Muscle layer of duodenum (tissue), 2 donors: Measurements from ENCODE around the gene CNBP.
A peak's percentile ranks its signal among the peaks of the same experiment; 100 is the strongest.
"Not testable (repeated sequence)": the region's sequence is repeated elsewhere in the genome, so short reads cannot be mapped to it uniquely, and the experiment has no call there.

Experiments used
- H3K27ac ChIP-seq: one replicate; pipeline ENCODE4 v1.7.0; 2013; ENCODE audit warnings: mild to moderate bottlenecking, low read length
- H3K27me3 ChIP-seq: one replicate; pipeline ENCODE4 v1.7.0; 2013; ENCODE audit warnings: low read depth, mild to moderate bottlenecking, control low read depth, low read length
- H3K36me3 ChIP-seq, 2 donors: one replicate each; pipeline ENCODE4 v1.7.0; 2013; ENCODE audit warnings: low read length in 2 of 2, control low read depth in 1 of 2, mild to moderate bottlenecking in 1 of 2; ENCODE audit not compliant: insufficient read depth in 2 of 2, control insufficient read depth in 1 of 2
- H3K4me1 ChIP-seq, 2 donors: one replicate each; pipeline ENCODE4 v1.7.0; 2013; ENCODE audit warnings: low read length in 2 of 2, mild to moderate bottlenecking in 2 of 2, control low read depth in 1 of 2, moderate library complexity in 1 of 2; ENCODE audit not compliant: insufficient read depth in 2 of 2, control insufficient read depth in 1 of 2
- H3K4me3 ChIP-seq, 2 donors: one replicate each; pipeline ENCODE4 v1.7.0; 2013; ENCODE audit warnings: low read length in 2 of 2, low read depth in 1 of 2, mild to moderate bottlenecking in 1 of 2
- H3K9me3 ChIP-seq, 2 donors: one replicate each; pipeline ENCODE4 v1.7.0; 2013; ENCODE audit warnings: low read length in 2 of 2, control low read depth in 1 of 2, mild to moderate bottlenecking in 1 of 2; ENCODE audit not compliant: control insufficient read depth in 1 of 2
- donor health status: healthy.

CNBP gene

GRCh38 chr3:129162729-129163579 lies 20.7 kb downstream of the CNBP start:
- Histone ChIP-seq H3K9me3 (no peaks in the 10 kb centered on the region), H3K4me3 (no peak overlapping the region), H3K27ac (peak overlapping the region; percentile 99), H3K4me1 (peaks cover 16 to 21% of the 10 kb centered on the region in 2 donors), H3K36me3 (peaks cover 16 to 44% of the 10 kb centered on the region in 2 donors), H3K27me3 (no peaks in the 10 kb centered on the region)

- Histone ChIP-seq H3K36me3 (peaks cover 10 to 39% of the 10 kb centered on the region in 2 donors), H3K27me3 (no peaks in the 10 kb centered on the region), H3K9me3 (no peaks in the 10 kb centered on the region), H3K4me3 (peak overlapping the region; percentile 87 to 96), H3K27ac (peak overlapping the region; percentile 99), H3K4me1 (peaks cover 16 to 21% of the 10 kb centered on the region in 2 donors)
These were observed 21.8 kb downstream of the CNBP start for GRCh38 chr3:129161860-129162271.

DNA sequence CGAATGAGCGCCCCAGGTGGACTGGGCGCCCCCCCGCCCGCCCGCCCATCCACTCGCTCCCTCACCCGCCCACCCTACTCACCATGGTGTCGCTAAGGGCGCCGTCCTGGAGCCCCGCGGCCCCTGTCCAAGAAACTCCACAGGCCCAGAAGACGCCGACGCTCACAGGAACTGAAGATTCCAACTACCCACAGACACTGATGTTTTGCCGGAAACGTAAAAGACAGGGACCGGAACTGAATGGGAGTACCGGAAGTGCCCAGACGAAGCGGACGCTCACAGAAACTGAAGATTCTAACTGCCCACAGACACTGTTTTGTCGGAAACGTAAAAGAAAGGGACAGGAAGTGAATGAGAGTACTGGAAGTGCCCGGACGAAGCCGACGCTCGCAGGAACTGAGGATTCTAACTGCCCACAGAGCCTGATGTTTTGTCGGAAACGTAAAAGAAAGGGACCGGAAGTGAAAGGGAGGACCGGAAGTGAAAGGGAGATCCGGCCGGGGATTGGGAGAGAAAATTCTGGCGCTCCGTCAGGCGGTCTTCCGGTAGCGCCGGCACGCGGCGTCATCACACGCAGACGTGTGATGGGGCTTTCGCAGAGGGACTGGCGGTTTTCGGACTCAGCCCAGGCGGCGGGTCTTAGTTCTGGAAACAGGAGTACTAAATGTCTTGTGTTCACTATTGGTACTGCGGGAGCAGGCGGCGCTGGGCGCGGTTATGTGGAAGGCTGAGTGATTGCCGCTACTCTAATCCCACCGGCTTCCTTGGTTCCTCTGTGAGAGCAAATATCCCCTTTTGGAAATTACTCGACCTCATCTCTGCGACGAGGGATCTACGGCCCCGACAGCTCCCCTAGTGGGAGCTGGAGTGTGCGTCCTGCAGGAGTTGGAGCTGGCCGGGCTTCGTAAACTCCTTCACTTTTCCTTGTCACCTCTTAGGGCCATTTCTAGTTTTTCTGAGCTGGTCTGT lies 22.5 kb downstream of the CNBP start, which contains the start of gene ISY1:
Gene ISY1 (minus strand): TSS at position 173 of the 969 bp plus-strand sequence. CDS start 88 bp downstream, at position 85.
- no peaks in the 10 kb centered on the region for H3K27me3 ChIP-seq
- H3K4me1 ChIP-seq: peaks cover 16 to 21% of the 10 kb centered on the region in 2 donors
- H3K36me3 ChIP-seq: peaks cover 6 to 38% of the 10 kb centered on the region in 2 donors
- H3K4me3 ChIP-seq: peak within 1 kb of the TSS; percentile 87 to 96
- H3K27ac ChIP-seq: peak within 1 kb of the TSS; percentile 99
- no peaks in the 10 kb centered on the region for H3K9me3 ChIP-seq

DNA sequence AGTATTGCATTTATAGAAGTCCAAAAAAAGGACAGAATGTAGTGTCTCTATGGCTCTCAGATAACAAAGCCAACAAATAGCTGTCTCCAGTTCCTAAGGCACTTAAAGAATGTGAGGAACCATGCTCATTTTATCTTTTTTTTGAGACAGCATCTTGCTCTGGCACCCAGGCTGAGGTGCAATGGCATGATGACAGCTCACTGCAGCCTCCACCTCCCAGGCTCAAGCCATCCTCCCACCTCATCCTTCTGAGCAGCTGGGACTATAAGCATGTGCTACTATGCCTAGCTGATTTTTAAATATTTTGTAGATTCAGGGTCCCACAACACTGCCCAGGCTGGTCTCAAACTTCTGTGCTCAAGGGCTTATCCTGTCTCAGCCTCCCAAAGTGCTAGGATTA lies 38.9 kb downstream of the CNBP start:
- Histone ChIP-seq H3K27ac (no peak overlapping the region), H3K4me3 (no peak overlapping the region), H3K36me3 (peaks cover 21 to 43% of the 10 kb centered on the region in 2 donors), H3K4me1 (no peaks in the 10 kb centered on the region), H3K9me3 (no peaks in the 10 kb centered on the region), H3K27me3 (no peaks in the 10 kb centered on the region)

DNA sequence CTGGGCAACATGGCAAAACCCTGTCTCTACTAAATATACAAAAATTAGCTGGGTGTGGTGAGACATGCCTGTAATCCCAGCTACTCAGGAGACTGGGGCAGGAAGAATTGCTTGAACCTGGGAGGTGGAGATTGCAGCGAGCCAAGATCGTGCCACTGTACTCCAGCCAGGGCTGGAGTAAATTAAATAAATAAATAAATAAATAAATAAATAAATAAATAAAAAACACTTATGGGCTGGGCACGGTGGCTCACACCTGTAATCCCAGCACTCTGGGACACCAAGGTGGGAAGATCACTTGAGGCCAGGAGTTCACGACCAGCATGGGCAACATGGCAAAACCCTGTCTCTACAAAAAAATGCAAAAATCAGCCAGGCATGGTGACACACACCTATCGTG lies 42.7 kb downstream of the CNBP start:
- not testable (repeated sequence) for H3K4me1 ChIP-seq, H3K4me3 ChIP-seq, H3K27ac ChIP-seq, H3K9me3 ChIP-seq, H3K27me3 ChIP-seq
- H3K36me3 ChIP-seq: peaks cover 20 to 50% of the 10 kb centered on the region in 2 donors

DNA sequence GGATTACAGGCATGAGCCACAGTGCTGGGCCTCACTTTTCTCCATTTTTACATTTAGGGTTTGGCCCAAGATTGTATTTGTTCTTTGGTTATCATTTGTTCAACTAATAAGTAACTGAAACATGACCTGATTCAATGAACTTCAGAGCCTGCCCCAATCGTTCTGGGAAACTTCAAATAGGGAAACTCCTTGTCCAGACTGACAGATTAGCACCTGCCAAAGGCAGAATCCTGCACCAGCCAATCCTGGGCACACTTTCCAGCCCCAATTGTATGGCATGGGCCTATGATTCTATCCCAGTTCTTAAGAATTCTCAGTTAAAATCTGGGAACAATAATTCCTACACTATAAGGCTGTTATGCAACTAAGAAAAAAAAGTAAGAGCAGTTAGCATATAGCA lies 43.8 kb downstream of the CNBP start:
- no peak overlapping the region for H3K4me3 ChIP-seq
- H3K4me1 ChIP-seq: no peaks in the 10 kb centered on the region
- H3K36me3 ChIP-seq: peaks cover 12 to 46% of the 10 kb centered on the region in 2 donors
- H3K27me3 ChIP-seq: no peaks in the 10 kb centered on the region
- H3K27ac ChIP-seq: no peak overlapping the region
- no peaks in the 10 kb centered on the region for H3K9me3 ChIP-seq

DNA sequence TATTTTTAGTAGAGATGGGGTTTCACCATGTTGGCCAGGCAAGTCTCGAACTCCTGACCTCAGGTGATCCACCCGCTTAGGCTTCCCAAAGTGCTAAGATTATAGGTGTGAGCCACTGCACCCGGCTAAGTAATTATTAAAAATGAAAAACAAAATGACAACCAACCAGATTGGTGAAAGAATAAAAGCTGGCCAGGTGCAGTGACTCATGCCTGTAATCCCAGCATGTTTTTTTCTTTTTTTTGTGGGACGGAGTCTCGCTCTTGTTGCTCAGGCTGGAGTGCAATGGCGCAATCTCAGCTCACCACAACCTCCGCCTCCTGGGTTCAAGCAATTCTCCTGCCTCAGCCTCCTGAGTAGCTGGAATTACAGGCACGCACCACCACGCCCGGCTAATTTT lies 47.4 kb downstream of the CNBP start:
- H3K4me3 ChIP-seq, H3K4me1 ChIP-seq, H3K27ac ChIP-seq, H3K9me3 ChIP-seq, H3K27me3 ChIP-seq: not testable (repeated sequence)
- peaks cover 47 to 61% of the 10 kb centered on the region in 2 donors for H3K36me3 ChIP-seq

DNA sequence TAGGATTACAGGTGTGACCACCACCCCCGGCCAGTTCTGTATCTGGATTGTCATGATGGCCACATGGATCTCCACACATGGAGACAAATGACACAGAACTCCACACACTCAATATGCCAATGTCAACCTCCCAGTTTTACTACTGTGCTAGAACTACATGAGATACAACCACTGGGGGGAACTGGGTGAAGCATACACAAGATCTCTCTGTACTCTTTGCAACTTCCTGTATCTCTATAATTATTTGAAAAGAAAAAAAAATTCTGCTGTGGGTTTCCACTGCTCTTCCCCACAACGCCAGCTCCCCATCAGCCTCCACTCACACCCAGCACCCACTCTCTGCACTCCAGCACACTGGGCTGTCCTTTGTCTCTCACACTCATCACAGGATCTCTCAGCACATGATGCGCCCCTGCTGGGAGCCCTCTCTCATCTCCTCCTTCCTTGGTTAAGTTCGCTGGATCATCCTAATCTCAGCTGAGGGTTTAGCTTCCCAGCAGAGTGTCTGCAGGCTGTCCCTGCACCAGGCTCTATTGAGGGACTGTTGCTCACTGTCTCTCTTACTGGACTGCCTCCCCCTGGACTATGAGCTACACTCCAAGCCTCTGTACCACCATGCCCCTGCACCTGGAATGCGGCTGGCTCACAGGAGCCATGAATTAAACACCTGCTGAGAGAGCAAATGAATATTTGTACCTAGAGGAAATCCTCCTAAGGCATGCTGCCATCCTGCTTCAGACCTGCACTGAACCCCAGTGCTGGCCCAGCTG lies 51.4 kb downstream of the CNBP start:
- Histone ChIP-seq H3K4me3 (no peak overlapping the region), H3K9me3 (no peaks in the 10 kb centered on the region), H3K27ac (no peak overlapping the region), H3K36me3 (peaks cover 49 to 75% of the 10 kb centered on the region in 2 donors), H3K27me3 (no peaks in the 10 kb centered on the region), H3K4me1 (no peaks in the 10 kb centered on the region)

DNA sequence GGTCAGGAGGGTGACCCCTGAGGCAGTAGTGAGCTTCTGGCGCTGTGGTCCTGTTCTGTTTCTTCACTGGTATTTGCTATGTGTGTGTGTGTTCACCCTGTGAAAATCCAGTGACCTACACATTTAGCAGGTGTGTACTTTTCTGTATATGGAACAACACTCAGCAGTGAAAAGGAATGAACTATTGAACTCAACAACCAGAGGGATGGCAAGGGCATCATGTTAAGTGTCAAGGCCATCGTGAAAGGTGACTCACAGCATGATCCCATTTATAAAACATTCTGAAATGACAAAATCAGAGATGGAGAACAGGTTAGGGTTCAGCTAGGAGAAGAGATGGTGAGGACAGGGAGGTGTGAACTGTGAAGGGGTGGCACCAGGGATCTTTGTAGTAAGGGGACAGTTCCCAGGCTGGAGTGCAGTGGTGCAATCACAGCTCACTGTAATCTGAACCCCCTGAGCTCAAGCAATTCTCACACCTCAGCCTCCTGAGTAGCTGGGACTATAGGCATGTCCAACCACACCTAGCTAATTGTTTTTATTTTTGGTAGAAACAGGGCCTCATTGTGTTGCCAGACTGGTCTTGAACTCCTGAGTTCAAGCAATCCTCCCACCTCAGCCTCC lies 52.1 kb downstream of the CNBP start:
- Histone ChIP-seq H3K27me3 (no peaks in the 10 kb centered on the region), H3K4me3 (no peak overlapping the region), H3K4me1 (no peaks in the 10 kb centered on the region), H3K36me3 (peaks cover 46 to 72% of the 10 kb centered on the region in 2 donors), H3K27ac (no peak overlapping the region), H3K9me3 (no peaks in the 10 kb centered on the region)

DNA sequence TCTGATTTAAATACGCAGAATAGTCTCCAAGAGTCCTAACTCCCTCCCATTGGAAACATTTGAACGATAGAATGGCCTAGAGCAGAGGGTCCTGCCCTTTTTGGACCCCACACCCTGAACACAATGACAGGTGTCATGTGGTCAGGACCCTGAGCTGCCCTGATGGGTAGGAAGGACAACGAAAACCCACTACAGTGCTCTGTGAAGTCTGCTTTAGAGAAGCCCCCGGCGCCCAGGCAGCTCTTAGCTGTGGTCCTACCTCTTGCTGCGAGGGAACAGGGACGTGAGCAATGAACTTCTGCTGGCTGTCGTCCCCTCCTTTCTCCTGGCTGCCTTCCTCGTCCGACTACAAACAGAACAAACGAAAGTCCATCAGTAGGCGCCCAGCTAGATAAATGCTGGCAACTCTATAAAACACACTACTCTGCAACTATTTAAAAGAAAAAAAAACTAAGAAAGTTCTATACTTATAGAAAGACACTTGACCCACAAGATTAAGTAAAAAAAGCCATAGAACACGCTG lies 53.3 kb downstream of the CNBP start:
- H3K27ac ChIP-seq: no peak overlapping the region
- peaks cover 46 to 72% of the 10 kb centered on the region in 2 donors for H3K36me3 ChIP-seq

More for the DNA sequence above, 53.3 kb downstream of the CNBP start:
- Histone ChIP-seq H3K4me3 (no peak overlapping the region), H3K4me1 (no peaks in the 10 kb centered on the region), H3K9me3 (no peaks in the 10 kb centered on the region), H3K27me3 (no peaks in the 10 kb centered on the region)
